ENCODE results near the gene PTTG1.

GRCh38 chr5:160463227-160463626, 41.6 kb downstream of the PTTG1 start:
- TF ChIP-seq RAD21 (IDR thresholded peaks at IDR 0.05; ENCODE audit: low read length) (no peak), CTCF (conservative IDR thresholded peaks at IDR 0.05; ENCODE audit: low read depth, low read length) (no peak), CEBPB (IDR thresholded peaks at IDR 0.05; ENCODE audit: low read depth, low read length) (no peak), USF2 (IDR thresholded peaks at IDR 0.05; ENCODE audit: low read depth, low read length) (no peak), POLR2A (IDR thresholded peaks at IDR 0.05; ENCODE audit: low read depth, low read length) (no peak)

All from IMR-90 (cell line).